Measurements from ENCODE around the gene RNASE13. TPM values are rescaled to one million over a fixed set of nuclear protein-coding genes. Genes with fewer than 3 reads are reported as not detected.

Gene RNASE13
- polyA plus RNA-seq, 1 experiment = not detected

DNA sequence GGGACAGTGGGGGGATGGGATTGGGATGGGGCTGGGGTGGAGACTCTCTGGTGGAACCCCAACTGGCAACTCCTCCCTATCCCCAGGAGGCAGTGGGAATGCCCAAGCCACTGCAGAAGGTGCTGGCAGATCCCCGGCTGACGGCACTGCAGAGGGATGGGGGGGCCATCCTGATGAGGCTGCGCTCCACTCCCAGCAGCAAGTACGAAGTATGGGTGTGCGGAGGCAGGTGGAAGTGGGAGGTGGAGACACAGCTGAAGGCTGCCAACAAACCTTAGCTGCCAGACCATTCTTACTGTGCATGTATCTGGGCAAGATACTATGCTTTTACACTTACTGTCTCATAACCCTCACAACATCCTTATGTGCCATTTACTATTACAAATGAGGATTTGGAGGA lies 43.7 kb upstream of the RNASE13 start:
- CTCF ChIA-PET = interaction anchor here (1.3 to 6.1 kb wide), 3 partner anchors 10 to 14 kb away, joined by 3 to 38 read pairs (median 11); no protein-coding TSS in a partner anchor
- POLR2A ChIA-PET = no interaction called here
- DNase-seq (ENCODE audit: low read depth) = no peak
- Histone ChIP-seq H3K4me3 (ENCODE audit: low read depth, low read length) (no peak overlapping the region), H3K36me3 (ENCODE audit: control insufficient read depth, insufficient read depth, low read length) (peaks cover 70% of the 10 kb centered on the region), H3K27me3 (ENCODE audit: control insufficient read depth, insufficient read depth, low read length) (no peaks in the 10 kb centered on the region)
- TF ChIP-seq, protein P1, sequence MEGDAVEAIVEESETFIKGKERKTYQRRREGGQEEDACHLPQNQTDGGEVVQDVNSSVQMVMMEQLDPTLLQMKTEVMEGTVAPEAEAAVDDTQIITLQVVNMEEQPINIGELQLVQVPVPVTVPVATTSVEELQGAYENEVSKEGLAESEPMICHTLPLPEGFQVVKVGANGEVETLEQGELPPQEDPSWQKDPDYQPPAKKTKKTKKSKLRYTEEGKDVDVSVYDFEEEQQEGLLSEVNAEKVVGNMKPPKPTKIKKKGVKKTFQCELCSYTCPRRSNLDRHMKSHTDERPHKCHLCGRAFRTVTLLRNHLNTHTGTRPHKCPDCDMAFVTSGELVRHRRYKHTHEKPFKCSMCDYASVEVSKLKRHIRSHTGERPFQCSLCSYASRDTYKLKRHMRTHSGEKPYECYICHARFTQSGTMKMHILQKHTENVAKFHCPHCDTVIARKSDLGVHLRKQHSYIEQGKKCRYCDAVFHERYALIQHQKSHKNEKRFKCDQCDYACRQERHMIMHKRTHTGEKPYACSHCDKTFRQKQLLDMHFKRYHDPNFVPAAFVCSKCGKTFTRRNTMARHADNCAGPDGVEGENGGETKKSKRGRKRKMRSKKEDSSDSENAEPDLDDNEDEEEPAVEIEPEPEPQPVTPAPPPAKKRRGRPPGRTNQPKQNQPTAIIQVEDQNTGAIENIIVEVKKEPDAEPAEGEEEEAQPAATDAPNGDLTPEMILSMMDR (IDR thresholded peaks at IDR 0.05; ENCODE audit: insufficient read depth, low read depth, low read length) = no peak

DNA sequence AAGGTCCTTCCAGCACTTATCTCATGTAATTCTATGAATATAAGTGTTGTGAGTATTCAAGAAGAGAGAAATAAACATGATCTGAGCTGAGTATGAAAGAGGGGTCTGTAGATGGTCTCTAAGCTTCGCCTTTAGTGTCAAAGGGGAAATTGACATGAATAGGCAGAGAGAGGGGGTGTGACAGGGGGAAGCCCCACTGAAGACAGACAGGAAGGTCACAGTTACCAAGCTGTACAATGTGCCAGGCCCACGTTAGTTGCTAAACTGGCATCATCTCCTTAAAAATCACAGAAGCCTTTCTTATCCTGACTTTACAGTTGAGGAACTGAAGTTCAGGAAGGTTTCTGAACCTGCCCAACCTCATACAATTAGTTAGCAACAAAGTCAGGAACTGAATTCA lies 43.1 kb upstream of the RNASE13 start:
- Histone ChIP-seq H3K36me3 (ENCODE audit: control insufficient read depth, insufficient read depth, low read length) (peaks cover 70% of the 10 kb centered on the region), H3K4me3 (ENCODE audit: low read depth, low read length) (no peak overlapping the region), H3K27me3 (ENCODE audit: control insufficient read depth, insufficient read depth, low read length) (no peaks in the 10 kb centered on the region)
- POLR2A ChIA-PET = no interaction called here
- no peak for DNase-seq (ENCODE audit: low read depth)
- CTCF ChIA-PET = interaction anchor here (1.3 to 6.1 kb wide), 3 partner anchors 8 to 15 kb away, joined by 3 to 38 read pairs (median 3); no protein-coding TSS in a partner anchor
- TF ChIP-seq, protein P1 (IDR thresholded peaks at IDR 0.05; ENCODE audit: insufficient read depth, low read depth, low read length) = no peak

DNA sequence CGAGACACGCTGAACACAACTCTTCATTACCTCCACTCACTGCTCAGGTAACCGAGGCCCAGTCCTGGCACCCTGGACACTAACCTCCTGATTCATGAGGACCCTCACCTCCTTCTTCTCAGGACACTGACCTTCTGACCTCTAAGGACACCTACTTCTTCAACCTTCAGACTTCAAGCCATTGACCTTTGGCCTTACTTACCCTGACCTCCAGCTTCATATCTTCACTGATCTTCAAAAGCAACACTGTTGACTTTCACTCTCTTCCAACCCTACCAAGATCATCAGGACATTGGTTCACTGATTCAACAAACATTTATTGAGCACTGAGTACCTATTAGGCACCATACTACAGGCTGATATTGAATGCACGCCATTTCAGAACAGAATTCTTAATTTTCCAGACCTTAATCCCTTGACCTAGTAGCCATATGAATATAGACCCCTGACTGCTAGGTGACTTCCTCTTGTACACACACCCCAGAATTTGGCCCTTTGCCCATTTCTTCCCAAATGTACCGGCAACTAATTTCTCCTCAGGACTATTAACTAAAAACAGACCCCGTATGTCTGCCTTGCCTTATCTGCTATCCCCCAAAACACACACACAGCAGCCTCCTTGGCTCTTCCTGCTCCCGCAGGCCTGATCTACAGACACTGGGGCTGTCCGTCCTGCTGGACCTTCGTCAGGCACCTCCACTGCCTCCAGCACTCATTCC lies 41.3 kb upstream of the RNASE13 start:
- no peak for DNase-seq (ENCODE audit: low read depth)
- ChIA-PET POLR2A (no interaction called here), CTCF (interaction anchor here (1.2 to 6.3 kb wide), 4 partner anchors 10 to 105 kb away, joined by 3 to 117 read pairs (median 52); partner anchors contain the start of gene TMEM253)
- Histone ChIP-seq H3K4me3 (ENCODE audit: low read depth, low read length) (no peak overlapping the region), H3K36me3 (ENCODE audit: control insufficient read depth, insufficient read depth, low read length) (peaks cover 53% of the 10 kb centered on the region), H3K27me3 (ENCODE audit: control insufficient read depth, insufficient read depth, low read length) (no peaks in the 10 kb centered on the region)
- TF ChIP-seq, protein P1 (IDR thresholded peaks at IDR 0.05; ENCODE audit: insufficient read depth, low read depth, low read length) = no peak

DNA sequence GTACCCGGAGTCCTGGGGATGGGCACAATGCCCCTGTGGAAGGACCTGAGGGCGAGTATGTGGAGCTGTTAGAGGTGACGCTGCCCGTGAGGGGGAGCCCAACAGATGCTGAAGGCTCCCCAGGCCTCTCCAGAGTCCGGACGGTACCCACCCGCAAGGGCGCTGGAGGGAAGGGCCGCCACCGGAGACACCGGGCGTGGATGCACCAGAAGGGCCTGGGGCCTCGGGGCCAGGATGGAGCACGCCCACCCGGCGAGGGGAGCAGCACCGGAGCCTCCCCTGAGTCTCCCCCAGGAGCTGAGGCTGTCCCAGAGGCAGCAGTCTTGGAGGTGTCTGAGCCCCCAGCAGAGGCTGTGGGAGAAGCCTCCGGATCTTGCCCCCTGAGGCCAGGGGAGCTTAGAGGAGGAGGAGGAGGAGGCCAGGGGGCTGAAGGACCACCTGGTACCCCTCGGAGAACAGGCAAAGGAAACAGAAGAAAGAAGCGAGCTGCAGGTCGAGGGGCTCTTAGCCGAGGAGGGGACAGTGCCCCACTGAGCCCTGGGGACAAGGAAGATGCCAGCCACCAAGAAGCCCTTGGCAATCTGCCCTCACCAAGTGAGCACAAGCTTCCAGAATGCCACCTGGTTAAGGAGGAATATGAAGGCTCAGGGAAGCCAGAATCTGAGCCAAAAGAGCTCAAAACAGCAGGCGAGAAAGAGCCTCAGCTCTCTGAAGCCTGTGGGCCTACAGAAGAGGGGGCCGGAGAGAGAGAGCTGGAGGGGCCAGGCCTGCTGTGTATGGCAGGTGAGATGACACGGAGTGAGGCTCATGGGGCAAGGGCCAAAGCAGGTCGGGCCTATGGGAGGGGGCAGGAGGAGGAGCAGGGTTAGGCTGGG lies 40.0 kb upstream of the RNASE13 start:
- POLR2A ChIA-PET = no interaction called here

More for the DNA sequence above, 40.0 kb upstream of the RNASE13 start:
- CTCF ChIA-PET = interaction anchor here (0.6 to 6.3 kb wide), 5 partner anchors 19 to 104 kb away, joined by 3 to 117 read pairs (median 4); partner anchors contain the start of gene TMEM253
- TF ChIP-seq, protein P1 (IDR thresholded peaks at IDR 0.05; ENCODE audit: insufficient read depth, low read depth, low read length) = no peak
- peaks cover 46% of the 10 kb centered on the region for H3K36me3 ChIP-seq (ENCODE audit: control insufficient read depth, insufficient read depth, low read length)
- DNase-seq (ENCODE audit: low read depth) = no peak
- no peak overlapping the region for H3K4me3 ChIP-seq (ENCODE audit: low read depth, low read length)
- no peaks in the 10 kb centered on the region for H3K27me3 ChIP-seq (ENCODE audit: control insufficient read depth, insufficient read depth, low read length)
